Ishikawa (cell line): ENCODE measurements around the gene PRKCZ.
A peak's percentile ranks its signal among the peaks of the same experiment; 100 is the strongest.

Source experiments
- CEBPB ChIP-seq: IDR thresholded peaks from 2 replicates; pipeline ENCODE4 v1.6.1; 2012
- EP300 ChIP-seq: IDR thresholded peaks from 2 replicates; pipeline ENCODE4 v1.6.1; 2012; ENCODE audit warnings: borderline replicate concordance
- FOXM1 ChIP-seq: IDR thresholded peaks from 2 replicates; pipeline ENCODE4 v1.6.1; 2012; ENCODE audit warnings: low read depth, borderline replicate concordance
- NFIC ChIP-seq: IDR thresholded peaks from 2 replicates; pipeline ENCODE4 v1.6.1; 2012
- RAD21 ChIP-seq: IDR thresholded peaks from 2 replicates; pipeline ENCODE4 v1.6.1; 2012; ENCODE audit warnings: low read depth
- REST ChIP-seq: IDR thresholded peaks from 2 replicates; pipeline ENCODE4 v1.6.1; 2012; ENCODE audit warnings: low read depth, mild to moderate bottlenecking
- TAF1 ChIP-seq: IDR thresholded peaks from 2 replicates; pipeline ENCODE4 v1.6.1; 2012; ENCODE audit warnings: low read depth, mild to moderate bottlenecking
- TEAD4 ChIP-seq: IDR thresholded peaks from 2 replicates; pipeline ENCODE4 v1.6.1; 2012
- YY1 ChIP-seq: IDR thresholded peaks from 2 replicates; pipeline ENCODE4 v1.6.1; 2012; ENCODE audit warnings: low read depth
- TF ChIP-seq, protein P1 (sequence below): IDR thresholded peaks from 2 replicates; pipeline ENCODE4 v1.6.1; 2012

GRCh38 chr1:2044510-2045319, 5.5 kb upstream of the PRKCZ start:
- TF ChIP-seq, protein P1, sequence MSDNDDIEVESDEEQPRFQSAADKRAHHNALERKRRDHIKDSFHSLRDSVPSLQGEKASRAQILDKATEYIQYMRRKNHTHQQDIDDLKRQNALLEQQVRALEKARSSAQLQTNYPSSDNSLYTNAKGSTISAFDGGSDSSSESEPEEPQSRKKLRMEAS = peak; percentile 45; the same call in 1 of the 2 replicates
- no peak for TF ChIP-seq FOXM1
- TF ChIP-seq CEBPB = no peak
- no peak for TF ChIP-seq NFIC
- TF ChIP-seq TEAD4 = no peak
- TF ChIP-seq YY1 = no peak
- TF ChIP-seq REST = no peak
- no peak for TF ChIP-seq EP300
- peak; percentile 77 for TF ChIP-seq RAD21
- no peak for TF ChIP-seq TAF1
